Measurements from ENCODE around the gene JMJD1C.

DNA sequence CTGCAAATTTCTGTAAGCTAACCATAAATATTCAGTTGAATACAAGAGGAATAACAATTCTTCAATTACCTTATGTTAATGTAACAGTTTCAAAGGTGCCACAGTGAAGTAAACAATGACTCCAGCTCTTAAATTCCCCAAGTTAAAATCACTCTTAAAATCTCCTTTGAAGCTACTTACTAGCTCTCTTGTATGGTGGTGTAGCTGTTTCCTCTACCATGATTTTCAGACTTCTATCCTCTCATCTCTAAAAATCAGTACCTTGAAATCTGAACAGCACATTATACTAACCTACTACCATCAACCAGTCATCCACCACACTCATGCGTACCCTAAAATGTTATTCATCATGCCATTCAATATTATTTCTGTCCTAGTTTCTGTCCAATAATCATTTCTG, 29.6 kb downstream of the JMJD1C start:
- TF ChIP-seq POLR2A (IDR thresholded peaks at IDR 0.05; ENCODE audit: low read depth, low read length) (no peak), TAF1 (IDR thresholded peaks at IDR 0.05; ENCODE audit: borderline replicate concordance, low read depth, low read length) (no peak), POLR2AphosphoS5 (IDR thresholded peaks at IDR 0.05; ENCODE audit: low read depth, low read length) (no peak)
